GM18870 (cell line): Measurements from ENCODE around the gene FOXP1.

Source experiments
- ATAC-seq: cut with Tn5 transposase; IDR thresholded peaks from one replicate; pipeline ENCODE4 v1.9.1; 2021; ENCODE audit warnings: moderate library complexity; ENCODE audit not compliant: unreplicated experiment

Gene FOXP1

DNA sequence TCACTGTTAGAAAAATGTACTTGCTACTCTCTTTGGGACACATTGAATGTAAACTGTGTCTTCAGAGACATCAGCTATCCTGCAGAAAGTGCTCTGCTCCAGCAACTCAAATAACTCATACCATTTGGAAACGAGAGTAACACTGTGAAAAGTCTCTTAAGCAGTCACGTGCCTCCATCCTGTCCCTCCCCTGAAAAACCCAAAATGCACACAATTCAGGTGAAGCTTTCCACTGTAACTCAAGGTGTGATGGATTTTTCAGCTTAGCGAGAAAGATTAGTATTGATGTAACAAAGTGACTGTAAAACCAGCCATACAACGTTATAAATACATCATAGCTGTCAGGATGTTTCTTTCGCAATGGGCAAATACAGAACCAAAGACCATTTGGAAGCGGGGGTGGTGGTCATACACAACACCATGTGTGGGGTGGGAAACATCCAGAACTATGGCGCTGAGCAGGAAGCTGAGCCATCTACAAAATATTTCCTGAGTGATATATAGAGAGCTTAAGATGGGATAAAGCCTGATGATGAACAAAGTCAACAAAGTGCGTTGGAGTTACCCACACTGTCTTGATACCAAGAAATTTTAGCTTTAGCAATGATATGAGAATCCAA, 332.3 kb downstream of the FOXP1 start:
- ATAC-seq: no peak

DNA sequence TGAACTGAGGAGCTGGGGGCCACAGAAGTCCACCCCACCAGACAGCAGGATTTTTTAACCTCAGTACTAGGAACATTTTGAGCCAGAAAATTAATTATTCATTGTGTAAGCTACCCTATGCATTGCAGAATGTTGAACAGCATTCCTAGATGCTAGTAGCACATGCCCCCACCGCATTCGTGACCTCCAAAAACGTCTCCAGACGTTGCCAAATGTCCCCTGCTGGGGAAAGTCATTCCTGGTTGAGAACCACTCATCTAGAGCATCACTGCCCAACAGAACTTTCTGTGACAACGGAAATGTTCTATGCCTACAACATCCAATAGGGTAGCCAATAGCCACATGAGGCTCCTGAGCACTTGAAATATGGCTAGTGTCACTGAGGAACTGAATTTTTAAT, 333.5 kb downstream of the FOXP1 start:
- ATAC-seq: no peak

DNA sequence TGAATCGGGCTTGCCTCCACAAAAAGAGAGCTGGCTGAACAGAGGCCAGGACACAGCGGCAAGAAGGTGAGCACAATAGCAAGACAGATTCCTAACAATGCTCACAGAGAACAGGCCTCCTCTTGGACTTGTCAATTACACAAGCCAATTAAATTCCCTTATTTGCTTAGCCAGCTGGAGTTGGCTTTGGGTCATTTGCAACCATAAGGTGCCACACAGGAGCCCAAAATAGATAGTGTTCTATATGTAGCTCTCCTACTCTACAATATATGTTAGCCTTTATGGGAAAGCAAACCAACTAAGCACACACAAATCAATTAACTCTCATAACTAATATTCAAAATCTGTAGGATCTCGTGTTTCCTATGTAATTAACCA, 335.6 kb downstream of the FOXP1 start:
- ATAC-seq: no peak

DNA sequence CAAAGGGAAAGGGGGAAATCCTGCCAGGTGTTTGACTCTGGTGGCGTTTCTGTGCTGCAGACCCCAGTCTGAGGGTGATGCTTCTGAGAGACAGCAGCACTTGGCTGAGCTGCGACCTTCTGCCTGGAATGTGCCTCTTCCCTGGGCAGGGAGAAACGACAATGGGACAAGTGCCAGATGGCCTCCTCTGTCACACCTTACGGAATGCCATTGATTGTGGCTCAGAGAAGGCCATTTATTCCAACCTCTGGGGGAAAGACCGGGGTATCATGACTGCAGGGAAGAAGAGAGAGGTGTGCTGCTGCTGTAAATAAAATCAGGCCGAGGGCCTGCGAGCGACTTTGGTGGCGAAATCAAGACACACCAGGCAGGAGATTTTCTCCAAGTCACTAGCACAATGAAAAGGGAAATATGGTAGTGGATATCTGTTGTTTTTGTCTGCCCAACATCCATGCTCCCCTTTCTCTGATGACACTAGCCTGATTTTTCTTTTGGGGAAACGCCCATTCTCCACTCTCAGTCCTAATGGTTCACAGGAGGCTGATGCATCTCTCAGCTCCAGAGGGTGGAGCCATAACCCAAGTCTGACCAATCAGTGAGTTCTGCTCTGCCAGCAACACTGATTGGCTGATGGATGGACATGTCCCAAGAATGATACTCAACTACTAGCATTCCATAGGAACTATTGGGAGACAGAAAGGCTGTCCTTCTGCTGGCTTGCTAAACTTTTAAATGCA, 336.1 kb downstream of the FOXP1 start:
- ATAC-seq: no peak

DNA sequence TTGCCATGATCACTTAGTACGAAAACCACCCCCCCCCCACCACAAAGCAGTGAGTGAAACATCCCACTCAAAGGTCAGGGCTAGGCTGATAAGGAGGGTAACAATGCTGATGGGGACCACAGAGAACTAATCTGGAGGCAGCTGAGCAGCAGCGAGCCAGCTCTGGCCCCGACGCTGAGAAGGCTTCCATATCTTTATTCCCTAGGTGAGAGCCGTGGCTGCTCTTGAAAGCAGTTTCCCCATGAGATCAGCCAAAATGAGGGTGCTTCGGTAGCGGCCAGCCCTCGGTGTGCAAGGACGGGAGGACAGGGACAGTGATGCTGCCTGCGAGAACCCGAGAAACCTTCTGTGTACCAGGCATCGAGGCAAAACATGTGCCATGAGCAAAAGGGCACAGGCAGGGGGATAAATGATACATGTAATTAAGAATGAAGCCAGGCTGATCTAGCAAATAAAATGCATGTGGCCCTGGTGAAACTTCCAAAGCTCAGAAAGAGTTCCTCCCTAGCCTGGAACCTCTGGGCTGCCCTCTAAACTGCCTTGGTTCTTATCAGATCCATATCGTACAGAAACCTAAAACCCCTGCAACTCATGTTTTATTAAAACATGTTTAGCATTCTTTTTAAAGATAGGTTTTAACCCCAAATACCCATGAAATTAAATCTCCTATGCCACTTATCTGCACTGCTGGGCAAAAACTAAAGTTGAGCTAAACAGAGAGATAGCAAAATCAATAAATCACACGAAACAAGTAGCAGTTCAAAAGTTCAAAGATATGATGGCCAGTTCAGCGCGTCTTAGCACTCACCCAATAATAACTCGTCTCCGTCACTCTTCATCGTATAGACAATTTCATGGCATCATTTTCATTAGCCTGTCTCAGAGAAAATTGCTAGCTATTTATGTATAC, 337.3 kb downstream of the FOXP1 start:
- no peak for ATAC-seq

DNA sequence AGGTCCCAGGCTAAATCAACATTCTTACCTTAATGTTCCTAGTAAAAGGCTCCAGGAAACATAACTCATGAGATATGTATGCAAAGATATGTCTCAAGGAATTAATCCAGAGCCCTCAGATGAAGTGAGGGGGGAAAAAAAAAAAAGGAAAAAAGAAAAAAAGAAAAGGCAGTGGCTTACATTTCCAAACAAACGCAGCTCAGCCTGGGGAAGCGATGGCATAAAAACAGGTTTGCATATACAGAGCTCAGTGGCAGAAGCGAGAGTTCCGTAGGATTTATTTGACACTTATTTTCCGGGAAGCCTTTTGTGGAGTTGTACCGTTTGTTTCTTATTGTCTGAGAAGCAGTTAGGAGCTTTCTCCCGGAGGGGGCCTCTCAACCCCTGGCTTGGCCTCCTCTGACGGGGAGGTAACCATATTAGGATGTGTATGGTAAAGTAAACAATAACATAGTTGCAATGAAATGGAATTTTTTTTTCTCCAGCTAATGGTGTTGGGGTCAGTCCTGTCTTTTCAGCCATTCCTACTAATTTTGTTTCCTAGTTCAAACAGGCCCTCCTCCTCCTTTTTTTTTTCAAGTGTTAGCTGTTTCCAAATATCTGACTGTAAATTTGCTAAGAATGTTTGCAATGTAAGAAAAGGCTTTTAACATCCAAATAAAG, 338.6 kb downstream of the FOXP1 start:
- no peak for ATAC-seq

DNA sequence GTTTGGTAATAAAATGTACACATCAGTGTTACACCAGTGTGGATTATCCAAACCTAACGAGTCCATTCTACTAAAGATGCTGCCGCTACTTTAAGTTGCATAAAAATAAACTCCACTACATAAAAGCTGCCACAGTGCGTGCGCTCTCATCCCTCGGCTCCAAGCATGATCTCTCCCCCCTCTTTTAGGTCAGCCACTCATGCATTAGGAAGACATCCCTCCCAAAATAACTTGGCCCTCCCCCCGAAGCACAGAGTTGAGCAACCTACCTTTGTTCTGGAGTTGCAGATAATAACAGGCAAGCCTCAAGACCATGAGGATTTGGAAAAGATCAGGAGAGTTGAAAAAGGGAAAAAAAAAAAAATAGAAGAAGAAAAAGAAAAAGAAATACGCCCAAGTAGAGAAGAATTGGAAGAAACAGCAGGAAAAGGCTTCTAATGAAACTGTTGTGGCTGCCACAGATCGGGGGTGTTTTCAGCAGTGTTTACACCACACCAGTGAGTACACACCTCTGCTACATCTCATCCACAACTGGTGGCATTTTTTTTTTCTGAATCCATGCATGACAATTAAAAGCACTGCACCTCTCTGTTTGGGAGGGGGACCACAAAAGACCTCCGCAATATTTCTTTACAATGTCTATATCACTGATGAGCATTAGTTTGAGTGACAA, 339.2 kb downstream of the FOXP1 start:
- no peak for ATAC-seq

DNA sequence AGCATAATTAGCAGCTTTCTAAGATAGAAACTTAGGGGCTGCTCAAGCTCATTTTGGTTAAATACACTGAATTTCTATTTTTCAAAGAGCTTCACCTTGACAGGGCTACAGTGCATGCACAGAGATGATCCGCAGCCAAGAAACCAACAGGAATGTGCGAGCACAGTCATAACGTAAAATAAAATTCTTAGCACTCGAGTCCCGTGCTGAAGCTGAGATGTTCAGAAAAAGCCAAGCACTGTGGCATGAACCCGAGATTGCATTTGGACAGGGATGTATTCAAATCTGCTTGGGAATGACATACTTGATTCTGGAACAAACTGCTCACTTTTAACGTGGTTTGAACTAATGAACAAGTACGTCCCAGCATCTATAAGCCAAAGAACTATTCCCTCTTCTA, 340.3 kb downstream of the FOXP1 start:
- no peak for ATAC-seq

DNA sequence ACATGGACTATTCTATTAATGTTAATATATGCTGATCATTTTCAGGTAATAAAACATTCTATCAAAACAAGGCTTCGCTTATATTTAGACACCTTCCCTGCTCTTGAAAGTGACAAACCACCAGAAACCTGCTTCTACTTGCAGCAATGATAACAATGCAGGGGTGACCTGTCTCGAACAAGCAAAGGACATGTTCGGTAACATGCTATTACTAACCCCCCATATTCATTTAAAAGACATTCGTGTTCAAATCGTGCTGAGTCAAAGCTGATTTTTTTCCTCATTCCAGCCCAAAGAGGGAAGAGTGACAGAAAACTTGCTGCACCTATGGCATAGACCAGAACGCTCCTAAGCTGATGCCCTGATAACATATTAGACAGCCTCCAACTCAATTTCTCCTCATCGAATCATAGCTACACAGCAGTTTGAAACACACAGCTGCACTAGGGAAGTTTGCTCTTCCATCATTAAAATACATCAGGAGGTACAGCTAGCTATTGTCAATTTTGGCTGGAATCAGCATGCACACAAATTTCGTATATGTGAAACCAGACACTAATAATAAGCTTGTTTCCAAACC, 341.5 kb downstream of the FOXP1 start:
- no peak for ATAC-seq

DNA sequence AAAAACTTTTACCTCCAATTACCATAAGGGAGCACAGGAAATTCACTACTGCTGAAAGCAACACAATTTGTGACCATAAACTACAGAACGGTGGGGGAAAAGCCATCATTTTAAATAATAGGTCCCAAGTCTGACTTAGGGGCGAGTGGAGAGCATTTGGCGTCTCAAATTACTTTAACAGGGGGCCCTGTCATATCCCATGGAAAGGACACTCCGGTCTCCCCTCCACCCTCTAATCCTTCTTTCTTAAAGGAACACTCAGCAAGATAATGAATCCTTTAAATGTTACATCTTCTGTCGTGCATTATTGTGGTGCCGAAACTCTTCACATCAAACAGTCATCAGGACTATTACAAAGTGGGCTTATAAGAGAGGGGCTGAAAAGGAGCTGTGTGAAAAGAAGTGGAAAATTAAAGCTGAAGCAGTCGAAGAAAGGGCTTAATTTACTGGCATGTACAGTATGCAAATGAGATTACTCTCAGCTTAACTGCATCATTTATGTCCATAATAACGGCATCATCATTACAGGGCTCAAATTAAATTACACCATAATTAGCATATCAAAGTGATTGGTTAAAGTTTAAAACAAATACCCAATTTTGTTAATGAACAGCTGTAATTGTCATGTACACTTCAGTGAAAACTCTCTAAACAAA, 342.2 kb downstream of the FOXP1 start:
- ATAC-seq: no peak

DNA sequence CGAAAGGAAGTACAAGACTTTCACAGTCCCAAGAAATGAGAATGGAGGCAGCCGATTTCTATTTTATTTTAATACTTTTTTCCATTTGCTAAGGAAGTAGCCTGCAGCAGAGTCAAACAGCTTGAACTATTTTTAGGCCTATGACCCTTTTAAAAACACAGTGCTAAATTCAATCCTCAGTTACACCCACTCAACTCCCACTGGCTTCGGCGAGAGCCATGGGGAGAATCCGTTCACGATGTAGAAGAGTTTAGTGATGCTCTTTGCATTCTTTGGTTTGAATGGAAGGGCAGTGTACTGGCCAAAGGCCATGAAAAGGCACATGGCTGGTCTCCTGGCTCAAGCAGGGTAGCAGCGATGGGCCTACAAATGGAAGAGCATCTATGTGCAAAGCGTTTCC, 343.5 kb downstream of the FOXP1 start:
- ATAC-seq: no peak

DNA sequence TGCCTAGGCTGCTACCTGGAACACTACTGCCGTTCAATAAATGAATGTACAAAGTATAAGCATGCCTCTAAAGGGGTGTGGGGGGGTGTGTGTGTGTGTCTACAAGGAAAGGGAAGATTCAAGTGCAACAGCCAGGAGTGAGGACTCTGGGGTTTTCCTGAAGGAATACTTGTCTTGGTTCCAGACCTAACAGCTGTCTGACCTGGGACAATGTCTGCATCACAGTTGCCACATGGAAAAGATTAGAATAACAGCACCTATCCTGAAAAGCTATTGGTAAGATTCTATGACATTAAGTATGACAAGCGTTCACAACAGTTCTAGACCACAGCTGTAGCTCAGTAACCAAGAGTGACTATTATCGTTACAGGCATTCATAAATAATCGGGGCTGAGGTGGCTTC, 345.2 kb downstream of the FOXP1 start:
- no peak for ATAC-seq

DNA sequence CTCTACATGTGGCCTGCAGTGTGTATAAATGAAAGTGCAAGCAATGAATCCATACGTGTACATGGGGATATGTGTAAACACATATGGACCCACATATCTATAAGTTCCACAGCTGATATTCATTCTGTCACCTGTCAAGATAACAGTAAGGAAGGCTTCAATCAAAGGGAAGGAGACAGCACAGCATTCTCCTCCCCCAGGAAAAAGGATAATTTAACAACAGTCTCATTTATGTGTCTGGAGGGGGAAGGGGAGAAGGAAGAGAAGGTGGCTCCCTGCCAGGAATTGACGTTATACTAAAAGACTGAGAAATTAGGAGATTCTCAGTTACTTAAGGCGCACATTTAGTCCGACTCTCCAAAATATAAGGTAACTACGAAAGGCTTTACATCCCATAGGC, 345.9 kb downstream of the FOXP1 start:
- no peak for ATAC-seq

DNA sequence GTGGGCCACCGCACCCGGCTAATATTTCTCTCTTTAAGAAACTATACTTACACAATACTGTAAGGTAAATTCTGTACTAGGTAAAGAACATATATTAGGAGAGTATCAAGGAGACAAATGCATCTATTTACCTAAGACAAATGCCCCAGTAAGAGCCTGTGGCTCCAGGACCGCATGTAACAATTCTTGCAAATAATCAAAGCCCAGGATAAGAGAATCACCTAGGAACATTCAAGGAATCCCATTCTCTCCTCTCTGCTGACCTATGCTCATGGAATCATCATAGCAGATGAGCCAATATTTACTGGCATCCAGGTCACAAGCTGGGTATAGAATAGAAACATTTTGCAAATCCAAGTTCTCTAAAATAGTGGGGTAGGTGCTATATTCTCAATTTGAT, 347.7 kb downstream of the FOXP1 start:
- no peak for ATAC-seq

DNA sequence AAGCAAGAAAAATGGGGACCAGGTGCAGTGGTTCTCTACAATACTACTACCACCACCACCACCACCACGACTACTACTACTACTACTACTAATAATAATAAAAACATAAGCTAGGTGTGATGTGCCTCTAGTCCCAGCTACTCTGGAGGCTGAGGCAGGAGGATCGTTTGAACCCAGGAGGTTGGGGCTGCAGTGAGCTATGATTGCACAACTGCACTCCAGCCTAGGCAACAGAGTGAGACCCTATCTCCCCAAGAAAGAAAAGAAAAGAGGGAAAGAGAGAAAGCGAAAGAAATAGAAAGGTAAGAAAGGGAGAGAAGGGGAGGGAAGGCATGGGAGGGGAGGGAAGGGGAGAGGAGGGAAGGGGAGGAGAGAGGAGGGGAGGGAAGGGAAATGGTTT, 350.6 kb downstream of the FOXP1 start:
- no peak for ATAC-seq

DNA sequence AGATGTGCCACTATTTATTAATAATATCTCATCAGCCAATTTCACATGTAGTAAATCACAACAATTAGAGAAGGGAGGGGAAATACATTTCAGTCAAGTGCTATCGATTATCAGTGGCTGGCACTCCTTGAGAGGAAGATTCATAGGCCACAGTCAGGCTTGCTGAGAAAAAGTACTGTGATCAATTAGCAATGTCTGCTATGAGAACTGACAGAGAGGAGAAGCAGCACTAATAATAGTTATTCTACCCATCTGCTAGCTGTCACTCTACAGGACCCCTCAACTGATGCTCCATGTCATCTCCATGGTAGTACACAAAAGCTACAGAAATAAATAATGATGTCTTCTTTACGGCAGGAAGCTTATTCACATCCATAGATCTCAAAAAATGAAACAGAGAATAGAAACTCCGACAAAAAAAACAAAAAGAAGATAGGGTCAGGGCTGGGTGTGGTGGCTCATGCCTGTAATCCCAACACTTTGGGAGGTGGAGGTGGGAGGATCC, 351.3 kb downstream of the FOXP1 start:
- no peak for ATAC-seq

DNA sequence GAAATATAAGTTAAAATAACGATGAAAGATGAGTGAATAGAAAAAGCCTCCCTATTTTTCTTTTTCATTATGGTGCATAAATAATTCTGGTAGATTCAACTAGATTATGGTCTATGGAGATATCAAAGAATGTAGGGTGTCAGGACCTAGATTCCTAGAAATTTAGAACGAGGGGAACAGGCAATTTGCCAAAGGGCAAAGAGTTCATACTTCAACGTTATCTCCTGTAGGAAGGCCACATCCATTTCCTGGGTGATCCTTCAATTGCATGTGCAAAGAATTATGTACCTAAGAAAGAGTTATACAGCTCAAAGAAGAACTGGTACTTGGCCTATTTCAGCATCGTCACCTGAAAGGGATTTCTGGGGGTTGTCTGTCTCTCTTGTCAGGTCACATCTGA, 351.8 kb downstream of the FOXP1 start:
- no peak for ATAC-seq

DNA sequence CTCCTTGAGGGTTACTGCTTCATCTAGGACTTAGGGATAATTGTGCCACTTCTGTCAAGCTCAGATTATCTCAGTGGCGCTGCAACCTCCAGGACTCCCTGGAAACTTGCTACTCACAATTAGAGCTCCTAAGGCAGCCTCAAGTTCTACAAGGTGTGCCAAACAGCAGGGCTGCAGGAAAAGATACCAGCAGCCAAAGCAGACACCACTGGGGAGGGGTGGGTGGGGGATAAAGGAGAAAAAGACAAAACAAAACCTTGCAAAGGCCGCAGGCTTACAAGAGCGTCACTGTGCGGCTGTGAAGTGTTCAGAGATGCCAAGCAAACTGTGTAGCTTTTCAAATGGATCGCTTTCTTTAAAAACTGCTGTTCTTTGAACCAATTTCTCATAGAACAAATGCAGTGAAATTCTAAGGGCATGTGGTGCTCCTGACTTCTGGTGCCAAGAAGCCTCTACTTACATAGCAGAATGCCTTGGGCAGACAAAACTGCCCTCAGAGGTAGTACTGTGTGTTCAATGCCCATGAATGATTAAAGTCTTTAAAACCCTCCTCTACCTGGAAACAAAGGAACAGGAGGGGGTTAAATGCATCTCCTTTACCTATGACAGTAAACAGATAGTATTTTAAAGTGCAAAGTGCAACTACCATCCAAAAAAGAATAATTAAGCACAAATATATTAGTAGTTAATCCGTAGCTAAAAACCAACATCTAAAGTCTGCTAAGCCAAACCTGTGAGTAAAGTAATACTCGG, 353.4 kb downstream of the FOXP1 start:
- ATAC-seq: no peak
